GM19238 (cell line): Measurements from ENCODE around the gene TNFSF9.
"Not testable (repeated sequence)": the region's sequence is repeated elsewhere in the genome, so short reads cannot be mapped to it uniquely, and the experiment has no call there.

ENCODE experiments used
- DNase-seq: peaks from one replicate; pipeline ENCODE4 v3.0.0; 2011; ENCODE audit warnings: low spot score; ENCODE audit not compliant: insufficient read length

The TNFSF9 gene

GRCh38 chr19:6532244-6532999 is 1.6 kb downstream of the TNFSF9 start:
- DNase-seq = peak; percentile 76

- no peak for DNase-seq
Observed at GRCh38 chr19:6533000-6533328, 2.1 kb downstream of the TNFSF9 start.

GRCh38 chr19:6533746-6534418 is 3.1 kb downstream of the TNFSF9 start:
- DNase-seq = no peak

GRCh38 chr19:6534451-6535093 is 3.7 kb downstream of the TNFSF9 start:
- DNase-seq = no peak

GRCh38 chr19:6535558-6536137 is 4.8 kb downstream of the TNFSF9 start:
- no peak for DNase-seq

GRCh38 chr19:6539514-6539913 is 8.7 kb downstream of the TNFSF9 start:
- no peak for DNase-seq

- DNase-seq = no peak
Observed at GRCh38 chr19:6540918-6541689, 10.3 kb downstream of the TNFSF9 start.

- no peak for DNase-seq
Observed at GRCh38 chr19:6543866-6544347, 13.1 kb downstream of the TNFSF9 start.

GRCh38 chr19:6550679-6551078 is 19.9 kb downstream of the TNFSF9 start:
- not testable (repeated sequence) for DNase-seq

GRCh38 chr19:6551091-6551490 is 20.3 kb downstream of the TNFSF9 start:
- no peak for DNase-seq

GRCh38 chr19:6551607-6552450 is 21.0 kb downstream of the TNFSF9 start:
- DNase-seq = peak; percentile 59

- no peak for DNase-seq
Observed at GRCh38 chr19:6556043-6556449, 25.2 kb downstream of the TNFSF9 start.

- DNase-seq = no peak
Observed at GRCh38 chr19:6556480-6557195, 25.8 kb downstream of the TNFSF9 start.

GRCh38 chr19:6562437-6562836 is 31.6 kb downstream of the TNFSF9 start:
- not testable (repeated sequence) for DNase-seq

- DNase-seq = no peak
Observed at GRCh38 chr19:6564393-6564792, 33.6 kb downstream of the TNFSF9 start.

GRCh38 chr19:6566727-6567126 is 35.9 kb downstream of the TNFSF9 start:
- not testable (repeated sequence) for DNase-seq

- no peak for DNase-seq
Observed at GRCh38 chr19:6568010-6568526, 37.2 kb downstream of the TNFSF9 start.

GRCh38 chr19:6568816-6569215 is 38.0 kb downstream of the TNFSF9 start:
- no peak for DNase-seq

GRCh38 chr19:6570764-6571163 is 39.9 kb downstream of the TNFSF9 start:
- DNase-seq = no peak
